HL-60 (cell line): ENCODE measurements around the gene GEMIN4.

ENCODE experiments used
- DNase-seq, 2 experiments: peaks; one replicate each; pipeline ENCODE4 v3.0.0-alpha.2; 2010 to 2020; ENCODE audit warnings: low read depth in 1 of 2, low spot score in 1 of 2
- H3K27ac ChIP-seq: fragments of 250-450 bp; sonication (Bioruptor Pico); replicated peaks from 2 replicates; pipeline ENCODE4 v1.5.1; 2020; ENCODE audit warnings: mild to moderate bottlenecking, moderate library complexity
- H3K27me3 ChIP-seq: fragments of 250-450 bp; sonication (Bioruptor Pico); 2 replicates; pipeline ENCODE4 v1.5.1; 2021; ENCODE audit warnings: mild to moderate bottlenecking, moderate library complexity; ENCODE audit not compliant: insufficient read depth, poor library complexity, severe bottlenecking
- H3K4me3 ChIP-seq: replicated peaks from 2 replicates; pipeline ENCODE4 v1.5.1; 2011; ENCODE audit warnings: mild to moderate bottlenecking, control low read depth, low read length; ENCODE audit not compliant: insufficient read depth
- CTCF ChIP-seq: IDR thresholded peaks from one replicate; pipeline ENCODE4 v1.5.1; 2011; ENCODE audit warnings: low read length, control low read depth, inconsistent platforms; ENCODE audit not compliant: insufficient read depth
- GABPA ChIP-seq: IDR thresholded peaks from 2 replicates; pipeline ENCODE4 v1.6.1; 2012; ENCODE audit warnings: low read depth
- POLR2AphosphoS5 ChIP-seq: IDR thresholded peaks from 2 replicates; pipeline ENCODE4 v1.6.1; 2012; ENCODE audit warnings: low read depth
- REST ChIP-seq: IDR thresholded peaks from 2 replicates; pipeline ENCODE4 v1.6.1; 2012; ENCODE audit warnings: low read depth; ENCODE audit not compliant: insufficient replicate concordance
- SPI1 ChIP-seq: IDR thresholded peaks from 2 replicates; pipeline ENCODE4 v1.6.1; 2012; ENCODE audit warnings: low read depth, mild to moderate bottlenecking, borderline replicate concordance
- long read RNA-seq: library from polyadenylated mRNA; unstranded; transcript quantifications from one replicate; pipeline ENCODE4 v2.0.0, GENCODE V29; 2020

Gene GEMIN4
- long read RNA-seq, full-length matches to known transcripts: 333 of 344 reads
- long read RNA-seq, partial matches to known transcripts: 2 of 344 reads
- long read RNA-seq, other reads (novel, unspliced or antisense): 9 of 344 reads

- peak within 1 kb of the TSS; percentile 57 for H3K4me3 ChIP-seq
- peak within 1 kb of the TSS; percentile 84 for H3K27ac ChIP-seq
- peak; percentile 71 to 80 for DNase-seq
- no peaks in the 10 kb centered on the region for H3K27me3 ChIP-seq
- TF ChIP-seq SPI1 (no peak), GABPA (no peak), REST (no peak), POLR2AphosphoS5 (peak; percentile 67; the same call in 1 of the 2 replicates), CTCF (peak; percentile 58)
Observed at GRCh38 chr17:752002-752619, at the start of gene GEMIN4. GEMIN4 (minus strand) TSS chr17:752264; CDS start chr17:752142, 122 bp downstream.

GRCh38 chr17:801660-802059, 49.6 kb upstream of the GEMIN4 start:
- no peak for DNase-seq
- Histone ChIP-seq H3K27ac (no peak overlapping the region), H3K4me3 (no peak overlapping the region), H3K27me3 (no peaks in the 10 kb centered on the region)
- TF ChIP-seq SPI1: no peak

- Histone ChIP-seq H3K27ac (no peak overlapping the region), H3K27me3 (no peaks in the 10 kb centered on the region), H3K4me3 (no peak overlapping the region)
- TF ChIP-seq REST (no peak), POLR2AphosphoS5 (no peak), CTCF (no peak), SPI1 (no peak), GABPA (no peak)
- DNase-seq: no peak
Observed at GRCh38 chr17:800446-801242, 48.6 kb upstream of the GEMIN4 start.

GRCh38 chr17:799261-799660, 47.2 kb upstream of the GEMIN4 start:
- DNase-seq: no peak
- Histone ChIP-seq H3K4me3 (no peak overlapping the region), H3K27ac (no peak overlapping the region), H3K27me3 (no peaks in the 10 kb centered on the region)
- TF ChIP-seq GABPA (no peak), POLR2AphosphoS5 (no peak), REST (no peak), SPI1 (no peak), CTCF (no peak)
